SU-DHL-6 (cell line): ENCODE data around the gene KRTAP10-5.
"Not testable (repeated sequence)": the region's sequence is repeated elsewhere in the genome, so short reads cannot be mapped to it uniquely, and the experiment has no call there.

Experiments used
- H2AFZ ChIP-seq: fragments of 200-600 bp; sonication (generic); 2 replicates; pipeline ENCODE4 v1.6.1; 2014; ENCODE audit warnings: low read depth, mild to moderate bottlenecking, moderate library complexity, mixed read lengths, antibody characterized with exemption, low read length; ENCODE audit not compliant: severe bottlenecking
- H3F3A ChIP-seq: fragments of 200-600 bp; shearing (Covaris generic); 2 replicates; pipeline ENCODE4 v1.6.0; 2016; ENCODE audit warnings: antibody characterized with exemption, mild to moderate bottlenecking; ENCODE audit not compliant: insufficient read depth
- H3K27ac ChIP-seq: fragments of 200-600 bp; sonication (generic); 2 replicates; pipeline ENCODE4 v1.5.1; 2016; ENCODE audit warnings: low read depth, mild to moderate bottlenecking, low read length, moderate library complexity, mixed read lengths
- H3K27me3 ChIP-seq: fragments of 200-600 bp; sonication (generic), shearing (Covaris generic); 2 replicates; pipeline ENCODE4 v1.6.0; 2014; ENCODE audit warnings: mild to moderate bottlenecking, low read length
- H3K36me3 ChIP-seq: fragments of 200-600 bp; sonication (generic); 2 replicates; pipeline ENCODE4 v1.6.1; 2014; ENCODE audit warnings: mild to moderate bottlenecking, low read length, mixed read lengths
- H3K4me2 ChIP-seq: fragments of 300-600, 200-600 bp; shearing (Covaris generic), sonication (generic); 2 replicates; pipeline ENCODE4 v1.6.0; 2014; ENCODE audit warnings: low read length, low read depth, mild to moderate bottlenecking; ENCODE audit not compliant: poor library complexity, severe bottlenecking
- H3K4me3 ChIP-seq: fragments of 200-600 bp; sonication (generic); 2 replicates; pipeline ENCODE4 v1.5.1; 2014; ENCODE audit warnings: antibody characterized with exemption, low read length, mild to moderate bottlenecking, mixed read lengths; ENCODE audit not compliant: insufficient read depth, poor library complexity, severe bottlenecking
- H3K79me2 ChIP-seq: fragments of 200-600 bp; sonication (generic); 2 replicates; pipeline ENCODE4 v1.6.1; 2014; ENCODE audit warnings: mild to moderate bottlenecking, low read length, moderate library complexity; ENCODE audit not compliant: insufficient read depth
- H3K9ac ChIP-seq: fragments of 200-600 bp; sonication (generic); 2 replicates; pipeline ENCODE4 v1.7.0; 2014; ENCODE audit warnings: mild to moderate bottlenecking, low read length
- H3K9me2 ChIP-seq: fragments of 200-600 bp; sonication (generic); replicated peaks from 2 replicates; pipeline ENCODE4 v1.6.1; 2014; ENCODE audit warnings: low read length; ENCODE audit not compliant: insufficient read depth
- H3K9me3 ChIP-seq: fragments of 200-600 bp; sonication (generic); 2 replicates; pipeline ENCODE4 v1.6.1; 2014; ENCODE audit warnings: low read length, mixed read lengths; ENCODE audit not compliant: insufficient read depth
- H4K20me1 ChIP-seq: fragments of 200-600 bp; sonication (generic); 2 replicates; pipeline ENCODE4 v1.6.1; 2014; ENCODE audit warnings: low read depth, mild to moderate bottlenecking, antibody characterized with exemption, low read length, moderate library complexity, mixed read lengths
- EZH2phosphoT487 ChIP-seq: fragments of 200-600 bp; sonication (generic), shearing (Covaris generic); conservative IDR thresholded peaks from 2 replicates; pipeline ENCODE4 v1.6.1; 2018; ENCODE audit warnings: mild to moderate bottlenecking, antibody characterized with exemption, low read length, moderate library complexity, mixed read lengths
- TF ChIP-seq, protein P1 (sequence below): fragments of 200-600 bp; sonication (generic); IDR thresholded peaks from one replicate; pipeline ENCODE4 v1.5.1; 2017; ENCODE audit warnings: antibody characterized with exemption, mild to moderate bottlenecking, low read length, moderate library complexity; ENCODE audit not compliant: insufficient read depth, poor library complexity, severe bottlenecking

The KRTAP10-5 gene

DNA sequence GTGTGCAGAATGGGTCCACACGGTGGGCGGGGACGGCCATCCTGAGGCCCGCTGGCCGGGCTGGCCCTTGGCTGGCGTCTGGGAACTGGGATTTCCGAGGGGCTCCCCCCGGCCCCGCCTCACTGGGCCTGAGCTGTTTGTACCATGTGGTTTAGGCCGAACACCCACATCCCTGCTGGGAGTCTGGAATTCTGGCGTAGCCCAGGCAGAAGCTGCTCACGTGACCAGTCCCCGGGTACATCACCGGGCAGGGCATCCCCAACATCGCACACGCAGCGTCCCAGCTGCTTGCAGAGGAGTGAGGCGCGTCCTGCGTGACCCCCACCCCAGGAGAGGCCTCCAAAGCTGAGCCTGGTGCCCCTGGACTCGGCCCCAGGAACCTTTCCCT, 22.1 kb upstream of the KRTAP10-5 start:
- no peak overlapping the region for H3K4me3 ChIP-seq
- no peak for TF ChIP-seq EZH2phosphoT487
- TF ChIP-seq, protein P1, sequence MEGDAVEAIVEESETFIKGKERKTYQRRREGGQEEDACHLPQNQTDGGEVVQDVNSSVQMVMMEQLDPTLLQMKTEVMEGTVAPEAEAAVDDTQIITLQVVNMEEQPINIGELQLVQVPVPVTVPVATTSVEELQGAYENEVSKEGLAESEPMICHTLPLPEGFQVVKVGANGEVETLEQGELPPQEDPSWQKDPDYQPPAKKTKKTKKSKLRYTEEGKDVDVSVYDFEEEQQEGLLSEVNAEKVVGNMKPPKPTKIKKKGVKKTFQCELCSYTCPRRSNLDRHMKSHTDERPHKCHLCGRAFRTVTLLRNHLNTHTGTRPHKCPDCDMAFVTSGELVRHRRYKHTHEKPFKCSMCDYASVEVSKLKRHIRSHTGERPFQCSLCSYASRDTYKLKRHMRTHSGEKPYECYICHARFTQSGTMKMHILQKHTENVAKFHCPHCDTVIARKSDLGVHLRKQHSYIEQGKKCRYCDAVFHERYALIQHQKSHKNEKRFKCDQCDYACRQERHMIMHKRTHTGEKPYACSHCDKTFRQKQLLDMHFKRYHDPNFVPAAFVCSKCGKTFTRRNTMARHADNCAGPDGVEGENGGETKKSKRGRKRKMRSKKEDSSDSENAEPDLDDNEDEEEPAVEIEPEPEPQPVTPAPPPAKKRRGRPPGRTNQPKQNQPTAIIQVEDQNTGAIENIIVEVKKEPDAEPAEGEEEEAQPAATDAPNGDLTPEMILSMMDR: no peak
- no peaks in the 10 kb centered on the region for H4K20me1 ChIP-seq
- no peak overlapping the region for H3K9ac ChIP-seq
- no peaks in the 10 kb centered on the region for H3K27me3 ChIP-seq
- H3K79me2 ChIP-seq: no peaks in the 10 kb centered on the region
- no peaks in the 10 kb centered on the region for H3K9me3 ChIP-seq
- no peaks in the 10 kb centered on the region for H3K9me2 ChIP-seq
- H3F3A ChIP-seq: no peaks in the 10 kb centered on the region
- H3K4me2 ChIP-seq: no peak overlapping the region
- H3K36me3 ChIP-seq: no peaks in the 10 kb centered on the region
- no peak overlapping the region for H3K27ac ChIP-seq
- no peak overlapping the region for H2AFZ ChIP-seq

DNA sequence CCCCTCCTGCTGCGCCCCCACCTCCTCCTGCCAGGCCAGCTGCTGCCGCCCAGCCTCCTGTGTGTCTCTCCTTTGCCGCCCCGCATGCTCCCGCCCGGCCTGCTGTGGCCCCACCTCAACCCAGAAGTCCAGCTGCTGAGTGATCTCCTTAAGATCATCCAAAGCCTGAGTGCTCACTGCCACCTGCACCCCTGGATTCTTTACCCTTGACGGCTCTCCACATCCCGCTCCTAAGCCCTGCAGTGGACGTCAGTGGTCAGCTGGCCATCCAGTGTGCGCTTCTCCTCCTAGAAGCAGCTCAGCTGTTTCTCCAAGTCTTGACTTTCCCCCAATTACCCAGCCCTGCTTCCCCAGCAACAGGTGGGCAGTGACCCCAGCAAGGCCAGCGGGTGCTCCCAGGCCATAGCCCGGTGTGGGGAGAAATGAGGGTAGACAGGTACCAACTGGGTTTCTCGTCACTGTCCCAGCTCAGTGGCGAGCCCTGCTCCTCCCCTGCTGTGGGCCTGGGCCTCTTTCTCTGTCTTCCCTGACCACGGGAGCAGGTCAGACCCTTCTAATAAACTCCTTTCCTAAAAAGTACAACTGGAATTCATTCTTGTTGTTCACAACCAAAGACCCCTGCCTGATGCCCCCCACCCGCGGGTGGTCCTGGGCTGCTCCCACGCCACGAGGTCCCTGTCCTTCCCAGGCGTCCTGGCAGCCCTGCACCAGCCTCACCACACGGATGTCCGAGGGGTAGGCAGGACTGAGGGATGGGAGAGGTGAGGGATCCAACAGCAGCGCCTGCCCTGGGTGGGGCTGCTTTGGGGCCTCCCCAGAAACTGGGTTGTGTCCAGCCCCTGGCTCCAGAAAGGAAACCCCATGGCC, 21.4 kb upstream of the KRTAP10-5 start:
- Histone ChIP-seq H3K9me2 (no peaks in the 10 kb centered on the region), H3K27me3 (no peaks in the 10 kb centered on the region), H3K9ac (no peak overlapping the region), H4K20me1 (no peaks in the 10 kb centered on the region), H3K4me2 (no peak overlapping the region), H3K36me3 (no peaks in the 10 kb centered on the region), H3K79me2 (no peaks in the 10 kb centered on the region), H2AFZ (no peak overlapping the region), H3K9me3 (no peaks in the 10 kb centered on the region), H3K27ac (no peak overlapping the region), H3F3A (no peaks in the 10 kb centered on the region), H3K4me3 (no peak overlapping the region)
- no peak for TF ChIP-seq EZH2phosphoT487
- TF ChIP-seq, protein P1: no peak

DNA sequence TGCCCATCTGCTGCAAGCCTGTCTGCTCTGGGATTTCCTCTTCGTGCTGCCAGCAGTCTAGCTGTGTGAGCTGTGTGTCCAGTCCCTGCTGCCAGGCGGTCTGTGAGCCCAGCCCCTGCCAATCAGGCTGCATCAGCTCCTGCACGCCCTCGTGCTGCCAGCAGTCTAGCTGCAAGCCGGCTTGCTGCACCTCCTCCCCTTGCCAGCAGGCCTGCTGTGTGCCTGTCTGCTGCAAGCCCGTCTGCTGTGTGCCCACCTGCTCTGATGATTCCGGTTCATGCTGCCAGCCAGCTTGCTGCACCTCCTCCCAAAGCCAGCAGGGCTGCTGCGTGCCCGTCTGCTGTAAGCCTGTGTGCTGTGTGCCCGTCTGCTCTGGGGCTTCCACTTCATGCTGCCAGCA, 20.7 kb upstream of the KRTAP10-5 start:
- not testable (repeated sequence) for H3K4me2 ChIP-seq, H3K27me3 ChIP-seq, H3F3A ChIP-seq, H3K9me3 ChIP-seq, H4K20me1 ChIP-seq, H3K36me3 ChIP-seq, H3K27ac ChIP-seq, H3K4me3 ChIP-seq, H2AFZ ChIP-seq, H3K9me2 ChIP-seq, H3K9ac ChIP-seq, H3K79me2 ChIP-seq

DNA sequence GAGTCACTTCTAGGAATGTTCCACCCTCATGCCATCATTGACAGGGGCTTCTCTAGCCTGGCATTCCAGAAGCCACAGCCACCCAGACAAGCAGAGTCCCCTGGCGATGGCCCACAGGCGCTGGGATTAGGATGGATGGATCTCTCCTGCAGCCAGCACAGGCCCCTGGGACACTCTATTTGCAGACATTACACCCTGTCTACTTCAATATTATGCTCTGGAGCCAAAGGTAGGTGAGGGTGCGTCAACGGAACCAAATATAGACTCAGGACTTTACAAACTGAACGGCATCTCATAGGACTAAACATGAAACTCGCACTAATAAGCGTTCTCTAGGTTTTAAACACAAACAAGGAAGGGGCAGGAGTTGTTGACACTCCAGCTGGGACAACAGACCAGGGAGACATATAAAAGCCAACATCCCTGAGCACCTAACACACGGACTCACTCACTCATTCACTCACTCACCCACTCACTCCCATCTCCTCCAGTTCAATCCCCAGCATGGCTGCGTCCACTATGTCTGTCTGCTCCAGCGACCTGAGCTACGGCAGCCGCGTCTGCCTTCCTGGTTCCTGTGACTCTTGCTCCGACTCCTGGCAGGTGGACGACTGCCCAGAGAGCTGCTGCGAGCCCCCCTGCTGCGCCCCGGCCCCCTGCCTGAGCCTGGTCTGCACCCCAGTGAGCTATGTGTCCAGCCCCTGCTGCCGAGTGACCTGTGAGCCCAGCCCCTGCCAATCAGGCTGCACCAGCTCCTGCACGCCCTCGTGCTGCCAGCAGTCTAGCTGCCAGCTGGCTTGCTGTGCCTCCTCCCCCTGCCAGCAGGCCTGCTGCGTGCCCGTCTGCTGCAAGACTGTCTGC, 19.9 kb upstream of the KRTAP10-5 start, which contains the start of gene KRTAP10-7:
Gene KRTAP10-7, plus strand, starts transcription at position 480 of the 861 bp plus-strand sequence. Its CDS starts 25 bp downstream, at position 505.
- H2AFZ ChIP-seq: not testable (repeated sequence)

More for the DNA sequence above, 19.9 kb upstream of the KRTAP10-5 start, which contains the start of gene KRTAP10-7:
- not testable (repeated sequence) for H3K27ac ChIP-seq, H3K9ac ChIP-seq, H3K9me3 ChIP-seq, H4K20me1 ChIP-seq, H3K4me2 ChIP-seq, H3K27me3 ChIP-seq, H3K9me2 ChIP-seq, H3F3A ChIP-seq, H3K4me3 ChIP-seq, H3K79me2 ChIP-seq, H3K36me3 ChIP-seq
